Measurements from ENCODE around the gene CA4. TPM values are rescaled to one million over a fixed set of nuclear protein-coding genes. Genes with fewer than 3 reads are reported as not detected.
"Not testable (repeated sequence)": the region's sequence is repeated elsewhere in the genome, so short reads cannot be mapped to it uniquely, and the experiment has no call there.

Gene CA4
- total and polyA plus RNA-seq, 2 experiments from 2014 or later = 1.2 to 6.1 TPM

DNA sequence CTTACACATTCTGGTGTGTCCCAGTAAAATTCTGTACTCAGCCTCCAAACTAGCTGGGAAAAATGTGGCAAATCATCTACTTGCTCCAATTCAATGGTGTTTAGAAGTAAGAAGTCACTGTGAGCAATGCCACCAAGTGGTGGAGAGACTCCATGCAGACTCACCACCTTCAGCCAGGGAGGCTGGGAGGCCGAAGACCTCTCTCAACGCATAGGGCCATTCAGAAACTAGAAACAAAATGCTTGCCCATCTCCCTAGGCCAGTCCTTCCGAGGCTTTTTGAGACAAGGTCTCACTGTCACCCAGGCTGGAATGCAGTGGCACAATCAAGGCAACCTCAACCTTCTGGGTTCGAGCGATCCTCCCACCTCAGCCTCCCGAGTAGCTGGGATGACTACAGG lies 25.0 kb downstream of the CA4 start:
- not testable (repeated sequence) for H3K4me2 ChIP-seq; H2AFZ ChIP-seq; H3K9me3 ChIP-seq (ENCODE audit: low read depth); H4K20me1 ChIP-seq (ENCODE audit: insufficient read depth, poor library complexity, severe bottlenecking); H3K4me3 ChIP-seq; H3K4me1 ChIP-seq (ENCODE audit: insufficient read depth); H3K27ac ChIP-seq; H3K36me3 ChIP-seq (replicated peaks; ENCODE audit: insufficient read depth, low read depth); DNase-seq (ENCODE audit: low spot score); H3K79me2 ChIP-seq; H3K9me2 ChIP-seq (replicated peaks; ENCODE audit: insufficient read depth); H3K27me3 ChIP-seq
- 95% methylated on average over 6 of the region's 6 CpGs for WGBS (ENCODE audit: low lambda C conversion rate, missing lambda C conversion rate)
- TF ChIP-seq, protein P1, sequence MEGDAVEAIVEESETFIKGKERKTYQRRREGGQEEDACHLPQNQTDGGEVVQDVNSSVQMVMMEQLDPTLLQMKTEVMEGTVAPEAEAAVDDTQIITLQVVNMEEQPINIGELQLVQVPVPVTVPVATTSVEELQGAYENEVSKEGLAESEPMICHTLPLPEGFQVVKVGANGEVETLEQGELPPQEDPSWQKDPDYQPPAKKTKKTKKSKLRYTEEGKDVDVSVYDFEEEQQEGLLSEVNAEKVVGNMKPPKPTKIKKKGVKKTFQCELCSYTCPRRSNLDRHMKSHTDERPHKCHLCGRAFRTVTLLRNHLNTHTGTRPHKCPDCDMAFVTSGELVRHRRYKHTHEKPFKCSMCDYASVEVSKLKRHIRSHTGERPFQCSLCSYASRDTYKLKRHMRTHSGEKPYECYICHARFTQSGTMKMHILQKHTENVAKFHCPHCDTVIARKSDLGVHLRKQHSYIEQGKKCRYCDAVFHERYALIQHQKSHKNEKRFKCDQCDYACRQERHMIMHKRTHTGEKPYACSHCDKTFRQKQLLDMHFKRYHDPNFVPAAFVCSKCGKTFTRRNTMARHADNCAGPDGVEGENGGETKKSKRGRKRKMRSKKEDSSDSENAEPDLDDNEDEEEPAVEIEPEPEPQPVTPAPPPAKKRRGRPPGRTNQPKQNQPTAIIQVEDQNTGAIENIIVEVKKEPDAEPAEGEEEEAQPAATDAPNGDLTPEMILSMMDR (IDR thresholded peaks at IDR 0.05; ENCODE audit: poor library complexity) = peak; percentile 16

DNA sequence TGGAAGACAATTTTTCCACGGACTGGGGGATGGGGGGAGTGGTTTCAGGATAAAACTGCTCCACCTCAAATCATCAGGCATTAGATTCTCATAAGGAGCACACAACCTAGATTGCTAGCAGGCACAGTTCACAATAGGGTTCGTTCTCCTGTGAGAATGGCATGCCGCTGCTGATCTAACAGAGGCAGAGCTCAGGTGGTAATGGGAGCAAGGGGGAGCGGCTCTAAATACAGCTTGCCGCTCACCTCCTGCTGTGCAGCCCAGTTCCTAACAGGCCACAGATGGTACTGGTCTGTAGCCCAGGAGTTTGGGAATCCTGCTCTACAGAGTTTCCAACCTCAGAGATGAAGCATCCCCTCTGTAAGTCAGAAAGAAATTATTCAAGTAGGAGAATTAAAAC lies 27.0 kb downstream of the CA4 start:
- WGBS (ENCODE audit: low lambda C conversion rate, missing lambda C conversion rate) = 92% methylated on average over 5 of the region's 5 CpGs
- H3K4me1 ChIP-seq (ENCODE audit: insufficient read depth); H3K27ac ChIP-seq; DNase-seq (ENCODE audit: low spot score); H4K20me1 ChIP-seq (ENCODE audit: insufficient read depth, poor library complexity, severe bottlenecking); H3K4me3 ChIP-seq; H3K79me2 ChIP-seq; H3K9me2 ChIP-seq (replicated peaks; ENCODE audit: insufficient read depth); H2AFZ ChIP-seq; H3K4me2 ChIP-seq; H3K9me3 ChIP-seq (ENCODE audit: low read depth); H3K36me3 ChIP-seq (replicated peaks; ENCODE audit: insufficient read depth, low read depth); H3K27me3 ChIP-seq: not testable (repeated sequence)

DNA sequence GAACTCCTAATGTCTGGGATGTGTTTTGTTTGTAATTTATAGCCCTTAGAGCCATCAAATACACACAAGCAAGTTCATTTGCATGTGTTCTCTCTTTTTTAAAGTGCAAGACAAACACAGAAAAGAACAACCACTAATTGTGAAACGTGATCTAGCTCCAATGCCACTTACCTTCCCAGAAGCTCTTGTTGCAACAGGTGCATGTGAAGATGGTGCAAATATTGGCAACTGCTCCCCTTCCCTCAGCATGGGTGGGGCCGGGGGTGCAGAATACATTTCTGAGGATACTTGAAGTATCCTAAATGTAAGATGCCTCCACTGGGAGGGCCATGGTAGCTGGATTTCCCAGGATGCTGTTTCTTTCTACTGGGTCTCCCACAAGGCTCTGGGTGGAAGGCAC lies 28.4 kb downstream of the CA4 start:
- H3K4me3 ChIP-seq; H3K36me3 ChIP-seq (replicated peaks; ENCODE audit: insufficient read depth, low read depth); H3K4me2 ChIP-seq; H3K27ac ChIP-seq; H3K79me2 ChIP-seq; H2AFZ ChIP-seq; H3K9me2 ChIP-seq (replicated peaks; ENCODE audit: insufficient read depth); H3K4me1 ChIP-seq (ENCODE audit: insufficient read depth); H4K20me1 ChIP-seq (ENCODE audit: insufficient read depth, poor library complexity, severe bottlenecking); H3K9me3 ChIP-seq (ENCODE audit: low read depth); DNase-seq (ENCODE audit: low spot score); H3K27me3 ChIP-seq: not testable (repeated sequence)
- 97% methylated on average over 2 of the region's 2 CpGs for WGBS (ENCODE audit: low lambda C conversion rate, missing lambda C conversion rate)

DNA sequence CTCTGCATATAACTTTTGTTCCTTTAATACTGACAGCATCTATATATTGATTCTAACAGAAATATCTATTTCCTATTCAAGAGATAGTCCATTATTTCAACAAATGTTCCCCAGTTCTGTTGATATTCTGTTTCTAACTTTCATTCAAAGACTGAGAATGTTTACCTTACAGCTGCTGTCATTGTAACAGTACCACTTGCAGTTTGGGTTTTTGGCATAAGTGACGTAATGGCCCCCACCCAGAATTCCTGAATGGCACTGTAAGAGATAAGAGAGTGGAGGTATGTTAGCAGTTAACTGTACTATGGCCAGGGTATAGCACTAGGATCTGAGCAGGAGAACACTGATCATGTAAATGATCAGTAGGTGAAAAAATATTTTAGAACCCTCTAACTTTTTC lies 30.6 kb downstream of the CA4 start:
- not testable (repeated sequence) for H4K20me1 ChIP-seq (ENCODE audit: insufficient read depth, poor library complexity, severe bottlenecking); H3K27ac ChIP-seq; H3K4me2 ChIP-seq; H3K9me2 ChIP-seq (replicated peaks; ENCODE audit: insufficient read depth); H3K9me3 ChIP-seq (ENCODE audit: low read depth); H3K27me3 ChIP-seq; H3K4me1 ChIP-seq (ENCODE audit: insufficient read depth); H2AFZ ChIP-seq; H3K4me3 ChIP-seq; H3K79me2 ChIP-seq; DNase-seq (ENCODE audit: low spot score); H3K36me3 ChIP-seq (replicated peaks; ENCODE audit: insufficient read depth, low read depth)
- 84% methylated on average over 1 of the region's 1 CpG for WGBS (ENCODE audit: low lambda C conversion rate, missing lambda C conversion rate)

DNA sequence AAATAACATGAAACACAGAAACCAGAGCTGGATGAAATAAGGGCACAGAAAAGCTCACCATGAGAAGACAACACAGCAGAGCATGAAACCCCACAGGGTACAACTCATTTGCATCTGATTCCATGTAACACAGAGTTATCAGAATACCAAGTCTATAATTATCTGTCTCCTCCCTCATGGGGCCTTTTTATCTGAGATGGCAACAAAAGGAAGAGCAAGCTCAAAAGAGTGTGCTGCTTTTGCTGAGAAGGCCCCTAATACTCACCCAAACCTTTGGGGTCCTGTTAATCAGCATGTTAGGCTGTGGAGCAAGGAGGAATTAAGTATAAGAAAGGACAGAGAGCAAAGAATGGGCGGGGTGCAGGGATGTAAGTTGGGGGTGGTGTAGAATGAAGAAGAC lies 36.6 kb downstream of the CA4 start:
- H3K4me1 ChIP-seq (ENCODE audit: insufficient read depth); H3K27me3 ChIP-seq; H3K79me2 ChIP-seq; DNase-seq (ENCODE audit: low spot score); H3K4me2 ChIP-seq; H4K20me1 ChIP-seq (ENCODE audit: insufficient read depth, poor library complexity, severe bottlenecking); H2AFZ ChIP-seq; H3K4me3 ChIP-seq; H3K9me2 ChIP-seq (replicated peaks; ENCODE audit: insufficient read depth); H3K36me3 ChIP-seq (replicated peaks; ENCODE audit: insufficient read depth, low read depth); H3K9me3 ChIP-seq (ENCODE audit: low read depth): not testable (repeated sequence)
- 94% methylated on average over 1 of the region's 1 CpG for WGBS (ENCODE audit: low lambda C conversion rate, missing lambda C conversion rate)
- peak overlapping the region; percentile 65 for H3K27ac ChIP-seq

DNA sequence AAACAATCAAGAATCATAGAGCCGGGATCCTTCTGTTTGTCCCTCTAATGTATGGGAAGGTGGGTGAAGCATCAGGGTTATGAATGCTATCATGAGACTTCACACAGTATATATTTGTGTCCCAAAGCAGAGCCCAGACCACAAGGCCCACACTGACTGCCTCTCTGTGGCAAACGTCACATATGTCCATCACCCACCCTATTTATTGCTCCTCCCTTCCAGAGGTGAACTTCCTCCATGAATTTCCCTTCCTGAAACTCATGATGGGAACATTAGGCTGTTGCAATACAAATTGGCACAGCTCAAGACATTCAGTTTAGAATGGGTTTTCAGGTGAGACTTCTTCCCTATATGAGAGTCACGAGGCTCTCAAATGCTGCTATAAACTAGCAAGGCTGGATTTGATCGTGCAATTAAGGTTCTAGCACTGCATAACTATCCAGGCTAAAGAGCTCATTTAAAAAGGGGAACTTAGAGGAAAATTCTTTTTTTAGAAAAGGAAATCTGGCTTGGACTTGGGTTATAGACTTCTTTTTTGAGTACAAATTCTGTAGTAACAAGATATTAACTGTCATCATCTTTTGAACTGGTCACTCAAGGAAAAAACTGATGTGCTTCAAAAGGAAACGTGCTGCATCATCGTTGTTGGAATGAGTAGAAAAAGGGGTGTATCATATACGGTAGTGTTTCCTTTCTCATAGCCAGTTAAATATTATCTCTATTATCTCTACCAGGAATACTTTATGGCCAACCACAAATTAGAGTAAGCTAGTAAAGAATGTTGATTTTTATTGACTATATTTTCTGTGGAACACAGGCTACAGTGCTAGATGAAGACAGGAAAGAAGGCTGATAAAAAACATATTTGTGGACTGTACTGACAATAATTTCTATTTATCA lies 37.3 kb downstream of the CA4 start:
- H3K4me2 ChIP-seq = peak overlapping the region; percentile 28
- peak overlapping the region; percentile 65 for H3K27ac ChIP-seq
- H3K4me3 ChIP-seq; H3K79me2 ChIP-seq; H3K4me1 ChIP-seq (ENCODE audit: insufficient read depth); H3K9me3 ChIP-seq (ENCODE audit: low read depth); H3K27me3 ChIP-seq; H3K36me3 ChIP-seq (replicated peaks; ENCODE audit: insufficient read depth, low read depth); H3K9me2 ChIP-seq (replicated peaks; ENCODE audit: insufficient read depth); DNase-seq (ENCODE audit: low spot score); H2AFZ ChIP-seq; H4K20me1 ChIP-seq (ENCODE audit: insufficient read depth, poor library complexity, severe bottlenecking): not testable (repeated sequence)
- WGBS (ENCODE audit: low lambda C conversion rate, missing lambda C conversion rate) = 69% methylated on average over 7 of the region's 7 CpGs

Data from hepatocyte (in vitro differentiated cells).